ENCODE data around the gene SENP3. TPM values are rescaled to one million over a fixed set of nuclear protein-coding genes. Genes with fewer than 3 reads are reported as not detected.
A peak's percentile ranks its signal among the peaks of the same experiment; 100 is the strongest.

The SENP3 gene
- total RNA-seq, 1 experiment from 2014 or later = 83.1 TPM

GRCh38 chr17:7559320-7560171 is 2.2 kb upstream of the SENP3 start:
- peaks cover 9% of the 10 kb centered on the region for H3K23me2 ChIP-seq (ENCODE audit: insufficient read length, low read depth, low read length, poor library complexity, severe bottlenecking)
- no peak overlapping the region for H4K8ac ChIP-seq (replicated peaks; ENCODE audit: insufficient read length, low read depth, low read length)
- H3K4me2 ChIP-seq (ENCODE audit: insufficient read depth, insufficient read length, low read length) = peak overlapping the region; percentile 77
- H3K36me3 Mint-ChIP-seq (ENCODE audit: insufficient read depth in 1 of 3, low read depth in 3 of 3) = peaks cover 4 to 17% (median 15%) of the 10 kb centered on the region in 3 experiments; a peak in 6 of 7 replicates
- H2BK20ac ChIP-seq (ENCODE audit: low read depth, low read length, poor library complexity, severe bottlenecking) = no peak overlapping the region
- no peak overlapping the region for H3T11ph ChIP-seq (ENCODE audit: low read length)
- H3K4me1 Mint-ChIP-seq = peaks cover 43 to 62% of the 10 kb centered on the region in 2 experiments
- peaks cover 8% of the 10 kb centered on the region; the same call in 1 of the 2 replicates for H3K79me2 ChIP-seq (ENCODE audit: insufficient read depth, low read length)
- whole genome bisulfite sequencing (ENCODE audit: extremely low coverage, insufficient read length, low lambda C conversion rate) = no CpG with 5 or more reads among the region's 18 CpGs
- no peak overlapping the region for H2BK15ac ChIP-seq (ENCODE audit: low read depth, low read length)
- H2BK5ac ChIP-seq (ENCODE audit: insufficient read length, low read length) = no peak overlapping the region
- no peaks in the 10 kb centered on the region for H3K9me3 ChIP-seq (ENCODE audit: control insufficient read depth, low read depth, low read length)
- H3K14ac ChIP-seq (ENCODE audit: insufficient read depth, low read length) = no peak overlapping the region; the same call in 1 of the 2 replicates
- DNase-seq = no peak
- no peak overlapping the region for H2AFZ ChIP-seq (ENCODE audit: low read length)
- H3K4me3 Mint-ChIP-seq = peak overlapping the region in 1 of 2 experiments; percentile 90; a peak in 2 of 5 replicates
- no peaks in the 10 kb centered on the region for H3K9me3 Mint-ChIP-seq
- no peaks in the 10 kb centered on the region for H3K27me3 ChIP-seq (ENCODE audit: insufficient read depth, low read length)
- no peak overlapping the region for H4K91ac ChIP-seq (ENCODE audit: insufficient read length, low read depth, low read length)
- H3K79me1 ChIP-seq (ENCODE audit: insufficient read depth, low read depth, low read length, poor library complexity, severe bottlenecking) = peaks cover 10% of the 10 kb centered on the region
- H3K4me1 ChIP-seq (ENCODE audit: insufficient read depth, low read length) = 0 out of 2 replicates have a peak, but pooled peaks cover 2% of the 10 kb centered on the region
- no peak overlapping the region for H2BK12ac ChIP-seq (ENCODE audit: insufficient read length, low read depth, low read length)
- H3K27ac Mint-ChIP-seq = peak overlapping the region; percentile 74 to 98 (median 97); a peak in 4 of 7 replicates
- no peaks in the 10 kb centered on the region for H4K20me1 ChIP-seq (ENCODE audit: control insufficient read depth, insufficient read depth, insufficient read length)
- H3K56ac ChIP-seq (ENCODE audit: insufficient read length, low read depth, low read length) = no peak overlapping the region
- no peak overlapping the region for H4K5ac ChIP-seq (ENCODE audit: insufficient read length, low read depth, low read length)
- no peaks in the 10 kb centered on the region; the same call in 1 of the 2 replicates for H3K27me3 Mint-ChIP-seq (ENCODE audit: low read depth)
- H2BK120ac ChIP-seq (ENCODE audit: low read depth, low read length, poor library complexity, severe bottlenecking) = no peak overlapping the region
- no peak overlapping the region for H3K9ac ChIP-seq (ENCODE audit: extremely low read depth, insufficient read length, low read length)
- no peak overlapping the region for H3K23ac ChIP-seq (ENCODE audit: insufficient read length, low read depth, low read length)
- no peak overlapping the region for H2AK5ac ChIP-seq (ENCODE audit: insufficient read length, low read length)
- TF ChIP-seq CTCF (conservative IDR thresholded peaks at IDR 0.05) = no peak
- H3K18ac ChIP-seq (ENCODE audit: insufficient read length, low read depth, low read length) = no peak overlapping the region
- H3K27ac ChIP-seq (ENCODE audit: insufficient read length, low read depth, low read length) = no peak overlapping the region
- H3K4ac ChIP-seq (ENCODE audit: low read depth, low read length) = no peak overlapping the region
